K562 treated with DMSO at 1 percent for 48 hours (cell line): Measurements from ENCODE around the gene RPS3A. TPM values are rescaled to one million over a fixed set of nuclear protein-coding genes. Genes with fewer than 3 reads are reported as not detected.

Experiments
- total RNA-seq: library from RNA; unstranded; fragments of 300-600 nt; gene quantifications from 2 replicates; pipeline ENCODE4 v1.2.3, GENCODE V29; 2022; ENCODE audit warnings: low replicate concordance; ENCODE audit errors: extremely low read depth

Gene RPS3A
- total RNA-seq: 1,708 and 2,924 TPM in 2 replicates

GRCh38 chr4:151099229-151099975, at the start of gene RPS3A:
RPS3A (plus strand) TSS chr4:151099628; CDS start chr4:151099653, 25 bp downstream.

Other genes with a start within 250 kb of the RPS3A start
- gene LRBA, start 84.3 kb upstream of the RPS3A start, total RNA-seq: not detected in 2 replicates
- gene PRSS48, start 177.5 kb downstream of the RPS3A start, total RNA-seq: not detected in 2 replicates
- gene SH3D19, start 226.0 kb downstream of the RPS3A start, total RNA-seq: not detected in 2 replicates